WTC11 (cell line): Measurements from ENCODE around the gene BBS2.

Experiments
- CTCF ChIP-seq: fragments of 200-600 bp; IDR thresholded peaks from 2 replicates; pipeline ENCODE4 v1.8.0; 2022; ENCODE audit warnings: antibody characterized with exemption
- E2F1 ChIP-seq: sonication (generic); formaldehyde crosslinking; IDR thresholded peaks from 2 replicates; pipeline ENCODE4 v1.8.0; 2022; ENCODE audit warnings: mild to moderate bottlenecking, missing genetic modification reagents
- ELF4 ChIP-seq: sonication (generic); formaldehyde crosslinking; IDR thresholded peaks from 2 replicates; pipeline ENCODE4 v1.8.1; 2022; ENCODE audit warnings: low read depth, mild to moderate bottlenecking, moderate library complexity, missing genetic modification reagents
- MYBL2 ChIP-seq: sonication (generic); formaldehyde crosslinking; IDR thresholded peaks from 2 replicates; pipeline ENCODE4 v1.8.1; 2023; ENCODE audit warnings: mild to moderate bottlenecking, moderate library complexity, missing genetic modification reagents
- SOX15 ChIP-seq: fragments of 250-450 bp; sonication (Bioruptor Pico); IDR thresholded peaks from 2 replicates; pipeline ENCODE4 v1.9.0; 2021; ENCODE audit warnings: mild to moderate bottlenecking
- TP53 ChIP-seq: sonication (generic); formaldehyde crosslinking; IDR thresholded peaks from 2 replicates; pipeline ENCODE4 v1.8.1; 2023; ENCODE audit warnings: mild to moderate bottlenecking, missing genetic modification reagents
- ZNF121 ChIP-seq: sonication (generic); formaldehyde crosslinking; IDR thresholded peaks from 2 replicates; pipeline ENCODE4 v1.8.0; 2023; ENCODE audit warnings: missing genetic modification reagents
- ZNF416 ChIP-seq: fragments of 250-450 bp; sonication (Bioruptor Pico); IDR thresholded peaks from 2 replicates; pipeline ENCODE4 v1.9.0; 2021; ENCODE audit warnings: mild to moderate bottlenecking, inconsistent platforms

GRCh38 chr16:56450986-56451752, 68.7 kb downstream of the BBS2 start, which contains the start of the genes NUDT21 and OGFOD1:
- TF ChIP-seq CTCF (no peak), ZNF416 (no peak), MYBL2 (CRISPR knock-in tag) (no peak), TP53 (CRISPR knock-in tag) (no peak), ZNF121 (CRISPR knock-in tag) (no peak), SOX15 (no peak), ELF4 (CRISPR knock-in tag) (no peak), E2F1 (CRISPR knock-in tag) (no peak)
